Mesenchymal stem cell (in vitro differentiated cells and primary cell): ENCODE data around the gene ERAL1.
A peak's percentile ranks its signal among the peaks of the same experiment; 100 is the strongest.
"Not testable (repeated sequence)": the region's sequence is repeated elsewhere in the genome, so short reads cannot be mapped to it uniquely, and the experiment has no call there.

Experiments used
- DNase-seq: peaks from one replicate; pipeline ENCODE4 v3.0.0-alpha.2; 2013
- H2AFZ ChIP-seq: one replicate; pipeline ENCODE4 v1.6.1; 2013; ENCODE audit warnings: low read depth, mild to moderate bottlenecking, control low read depth, inconsistent platforms, low read length, moderate library complexity
- H2AK5ac ChIP-seq: 2 replicates; pipeline ENCODE4 v1.6.1; 2013; ENCODE audit warnings: low read length, moderate library complexity, mild to moderate bottlenecking, inconsistent platforms; ENCODE audit not compliant: severe bottlenecking
- H2BK120ac ChIP-seq: one replicate; pipeline ENCODE4 v1.6.1; 2013; ENCODE audit warnings: low read depth, mild to moderate bottlenecking, inconsistent platforms, low read length, moderate library complexity
- H2BK12ac ChIP-seq, 2 experiments: one replicate each; pipeline ENCODE4 v1.6.1; 2013; ENCODE audit warnings: inconsistent platforms in 2 of 2, low read length in 2 of 2, mild to moderate bottlenecking in 2 of 2, moderate library complexity in 2 of 2, control low read depth in 1 of 2
- H2BK15ac ChIP-seq: one replicate; pipeline ENCODE4 v1.6.1; 2013; ENCODE audit warnings: mild to moderate bottlenecking, low read depth, inconsistent platforms; ENCODE audit not compliant: poor library complexity, severe bottlenecking
- H2BK5ac ChIP-seq: 2 replicates; pipeline ENCODE4 v1.6.1; 2013; ENCODE audit warnings: low read depth, mild to moderate bottlenecking, low read length, control low read depth, inconsistent platforms; ENCODE audit not compliant: poor library complexity, severe bottlenecking
- H3K14ac ChIP-seq, 2 experiments: one replicate each; pipeline ENCODE4 v1.6.1; 2013; ENCODE audit warnings: inconsistent platforms in 2 of 2, low read length in 2 of 2, control low read depth in 1 of 2, mild to moderate bottlenecking in 1 of 2, moderate library complexity in 1 of 2
- H3K18ac ChIP-seq, 2 experiments: one replicate each; pipeline ENCODE4 v1.6.1; 2013; ENCODE audit warnings: inconsistent platforms in 2 of 2, low read length in 2 of 2, control low read depth in 1 of 2, low read depth in 1 of 2, mild to moderate bottlenecking in 1 of 2
- H3K23ac ChIP-seq, 2 experiments: one replicate each; pipeline ENCODE4 v1.6.1; 2013; ENCODE audit warnings: inconsistent platforms in 2 of 2, low read length in 2 of 2, mild to moderate bottlenecking in 2 of 2, moderate library complexity in 2 of 2, control low read depth in 1 of 2
- H3K27ac ChIP-seq: 2 replicates; pipeline ENCODE4 v1.5.1; 2013; ENCODE audit warnings: mild to moderate bottlenecking, moderate library complexity, low read length, control low read depth, inconsistent platforms; ENCODE audit not compliant: poor library complexity, severe bottlenecking
- H3K27me3 ChIP-seq, 2 experiments: 2 replicates each; pipeline versions ENCODE4 v1.6.1 to v1.7.0; 2013; ENCODE audit warnings: low read length in 2 of 2, mild to moderate bottlenecking in 2 of 2, moderate library complexity in 2 of 2, control low read depth in 1 of 2, inconsistent platforms in 1 of 2; ENCODE audit not compliant: control insufficient read depth in 1 of 2, insufficient read depth in 1 of 2
- H3K36me3 ChIP-seq, 2 experiments: 2 replicates each; pipeline versions ENCODE4 v1.6.1 to v1.7.0; 2013; ENCODE audit warnings: low read length in 2 of 2, control low read depth in 1 of 2, inconsistent platforms in 1 of 2, low read depth in 1 of 2, mild to moderate bottlenecking in 1 of 2; ENCODE audit not compliant: insufficient read depth in 2 of 2, control insufficient read depth in 1 of 2
- H3K4ac ChIP-seq, 2 experiments: one replicate each; pipeline ENCODE4 v1.6.1; 2013; ENCODE audit warnings: inconsistent platforms in 2 of 2, low read length in 2 of 2, mild to moderate bottlenecking in 2 of 2, moderate library complexity in 2 of 2, control low read depth in 1 of 2, low read depth in 1 of 2
- H3K4me1 ChIP-seq: 2 replicates; pipeline ENCODE4 v1.6.1; 2013; ENCODE audit warnings: low read depth, low read length, control low read depth; ENCODE audit not compliant: control insufficient read depth, insufficient read depth
- H3K4me2 ChIP-seq: 2 replicates; pipeline ENCODE4 v1.6.1; 2013; ENCODE audit warnings: low read length, mild to moderate bottlenecking, inconsistent platforms; ENCODE audit not compliant: poor library complexity, severe bottlenecking
- H3K4me3 ChIP-seq, 2 experiments: 2 replicates each; pipeline versions ENCODE4 v1.5.1 to v1.7.0; 2013; ENCODE audit warnings: low read length in 2 of 2, mild to moderate bottlenecking in 2 of 2, control low read depth in 1 of 2, low read depth in 1 of 2; ENCODE audit not compliant: insufficient read depth in 1 of 2
- H3K79me1 ChIP-seq: replicated peaks from 2 replicates; pipeline ENCODE4 v1.6.1; 2013; ENCODE audit warnings: mild to moderate bottlenecking, control low read depth, low read length, inconsistent platforms; ENCODE audit not compliant: poor library complexity, severe bottlenecking
- H3K9ac ChIP-seq: 2 replicates; pipeline ENCODE4 v1.7.0; 2013; ENCODE audit warnings: mild to moderate bottlenecking, low read length, moderate library complexity
- H3K9me3 ChIP-seq: 2 replicates; pipeline ENCODE4 v1.7.0; 2013; ENCODE audit warnings: mild to moderate bottlenecking, low read length; ENCODE audit not compliant: control insufficient read depth
- H4K8ac ChIP-seq: one replicate; pipeline ENCODE4 v1.6.1; 2013; ENCODE audit warnings: inconsistent platforms, mild to moderate bottlenecking, low read length, moderate library complexity
- H4K91ac ChIP-seq: one replicate; pipeline ENCODE4 v1.6.1; 2013; ENCODE audit warnings: mild to moderate bottlenecking, low read length, inconsistent platforms
- WGBS: methylation state at CpG from one replicate; pipeline ENCODE4 v1.1.7; 2013; ENCODE audit warnings: mixed read lengths; 5-methylcytosine and 5-hydroxymethylcytosine counted together

The ERAL1 gene

GRCh38 chr17:28893248-28894183, 38.7 kb downstream of the ERAL1 start:
- H2BK15ac ChIP-seq, H3K14ac ChIP-seq, H3K9ac ChIP-seq, H2AFZ ChIP-seq, H2BK12ac ChIP-seq, H2BK5ac ChIP-seq, H4K91ac ChIP-seq, H3K4ac ChIP-seq, H2AK5ac ChIP-seq, DNase-seq, H2BK120ac ChIP-seq, H3K4me3 ChIP-seq, H4K8ac ChIP-seq, H3K4me2 ChIP-seq, H3K27me3 ChIP-seq, H3K23ac ChIP-seq, H3K18ac ChIP-seq, H3K9me3 ChIP-seq: not testable (repeated sequence)
- H3K27ac ChIP-seq = peak overlapping the region; percentile 56
- 96% methylated on average over 11 of the region's 16 CpGs for WGBS
- H3K36me3 ChIP-seq = peaks cover 11 to 16% of the 10 kb centered on the region in 2 experiments
- H3K4me1 ChIP-seq = peaks cover 26% of the 10 kb centered on the region
- peaks cover 28% of the 10 kb centered on the region for H3K79me1 ChIP-seq

DNA sequence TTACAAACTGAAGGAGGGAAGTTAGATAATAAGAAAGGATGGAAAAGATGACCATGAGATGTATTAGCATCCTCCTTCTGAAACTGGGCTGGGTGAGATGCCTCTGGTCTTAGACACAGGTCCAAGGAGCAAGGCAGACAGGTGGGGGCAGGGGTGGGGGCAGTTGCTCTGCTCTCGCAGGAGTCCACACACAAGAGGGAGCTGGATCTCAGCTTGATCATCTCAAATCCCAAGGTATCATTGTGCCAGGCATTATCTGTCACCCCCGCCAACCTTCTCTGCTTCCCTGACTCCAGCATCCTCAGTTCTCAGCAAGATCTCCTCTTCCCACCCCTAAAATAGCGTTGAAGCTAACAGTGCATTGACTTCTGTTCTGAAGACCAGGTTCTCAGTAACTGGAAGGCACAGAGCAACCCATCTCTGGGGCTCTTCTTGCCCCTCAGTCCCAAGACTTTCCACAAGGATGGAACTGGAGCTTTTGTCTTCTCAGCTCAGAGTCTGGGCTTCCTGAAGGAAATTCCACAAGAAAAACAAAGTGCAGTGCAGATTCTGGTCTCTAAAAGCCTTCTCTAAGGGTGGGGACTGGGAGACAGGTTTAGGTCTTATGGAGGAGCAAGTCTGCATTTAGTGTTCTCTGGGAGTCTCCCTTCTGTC, 41.1 kb downstream of the ERAL1 start:
- no peak overlapping the region for H3K14ac ChIP-seq

DNA sequence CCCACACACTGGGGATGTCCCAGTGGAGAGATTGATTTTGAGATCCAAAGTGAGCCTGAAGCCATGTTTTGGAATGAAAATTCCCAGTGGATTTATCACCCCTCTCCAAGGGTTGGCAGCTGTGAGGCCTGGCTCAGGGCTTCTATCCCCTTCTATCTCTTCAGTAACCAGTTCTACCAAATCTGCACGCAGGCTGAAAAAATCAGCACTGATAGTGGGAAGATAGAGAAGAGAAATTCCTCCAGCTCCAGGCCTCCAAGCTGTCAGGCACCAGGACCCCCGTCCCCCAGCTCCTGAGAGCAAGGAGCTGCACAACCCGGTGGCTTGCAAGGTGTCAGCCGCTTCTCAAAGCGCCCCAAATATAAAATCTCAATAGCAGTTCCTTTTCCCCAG, 41.7 kb downstream of the ERAL1 start:
- H3K36me3 ChIP-seq = peaks cover 12 to 13% of the 10 kb centered on the region in 2 experiments
- H2BK15ac ChIP-seq = no peak overlapping the region
- peak overlapping the region; percentile 3 for H3K27ac ChIP-seq
- no peak overlapping the region for H3K14ac ChIP-seq
- peak overlapping the region; percentile 68 for H3K4me2 ChIP-seq
- peak overlapping the region; percentile 94 for H3K9ac ChIP-seq
- H2BK120ac ChIP-seq = no peak overlapping the region
- H3K4me1 ChIP-seq = peaks cover 30% of the 10 kb centered on the region
- 4% methylated on average over 5 of the region's 5 CpGs for WGBS
- H3K79me1 ChIP-seq = peaks cover 24% of the 10 kb centered on the region
- no peak overlapping the region for H3K18ac ChIP-seq
- no peak overlapping the region for H2BK12ac ChIP-seq
- peak; percentile 26 for DNase-seq
- no peaks in the 10 kb centered on the region for H3K27me3 ChIP-seq
- peak overlapping the region; percentile 90 for H3K4me3 ChIP-seq
- no peak overlapping the region for H2AK5ac ChIP-seq
- no peak overlapping the region for H3K4ac ChIP-seq
- H4K91ac ChIP-seq = no peak overlapping the region
- no peak overlapping the region for H2BK5ac ChIP-seq
- H3K23ac ChIP-seq = no peak overlapping the region
- no peaks in the 10 kb centered on the region for H3K9me3 ChIP-seq
- H2AFZ ChIP-seq = no peak overlapping the region
- H4K8ac ChIP-seq = no peak overlapping the region

More for the DNA sequence above, 41.1 kb downstream of the ERAL1 start:
- Histone ChIP-seq H4K8ac (no peak overlapping the region), H3K4me1 (peaks cover 28% of the 10 kb centered on the region), H4K91ac (no peak overlapping the region), H3K36me3 (peaks cover 11 to 18% of the 10 kb centered on the region in 2 experiments), H3K23ac (peak overlapping the region in 1 of 2 experiments; percentile 17), H2AFZ (no peak overlapping the region), H2AK5ac (peak overlapping the region; percentile 8), H3K79me1 (peaks cover 22% of the 10 kb centered on the region), H3K27me3 (no peaks in the 10 kb centered on the region), H3K9ac (peak overlapping the region; percentile 94), H3K4ac (no peak overlapping the region), H3K9me3 (no peaks in the 10 kb centered on the region), H2BK120ac (no peak overlapping the region), H2BK12ac (peak overlapping the region in 1 of 2 experiments; percentile 10), H3K18ac (no peak overlapping the region), H3K27ac (no peak overlapping the region), H2BK15ac (no peak overlapping the region), H3K4me2 (peak overlapping the region; percentile 68), H2BK5ac (no peak overlapping the region), H3K4me3 (peak overlapping the region in 1 of 2 experiments; percentile 90)
- WGBS = 65% methylated on average over 2 of the region's 3 CpGs
- no peak for DNase-seq
